IPS-18a (cell line): ENCODE results near the gene HAND1.

Experiments used
- H3K27ac ChIP-seq: one replicate; pipeline ENCODE4 v1.5.1; 2013; ENCODE audit warnings: low read length
- H3K27me3 ChIP-seq: one replicate; pipeline ENCODE4 v1.6.1; 2013; ENCODE audit warnings: mild to moderate bottlenecking, low read length; ENCODE audit not compliant: control insufficient read depth, insufficient read depth
- H3K36me3 ChIP-seq: one replicate; pipeline ENCODE4 v1.6.1; 2013; ENCODE audit warnings: low read depth, low read length; ENCODE audit not compliant: control insufficient read depth
- H3K4me1 ChIP-seq: one replicate; pipeline ENCODE4 v1.6.1; 2013; ENCODE audit warnings: low read depth, low read length; ENCODE audit not compliant: control insufficient read depth
- H3K4me3 ChIP-seq: one replicate; pipeline ENCODE4 v1.5.1; 2013; ENCODE audit warnings: low read length
- H3K9ac ChIP-seq: one replicate; pipeline ENCODE4 v1.6.1; 2013; ENCODE audit warnings: mild to moderate bottlenecking, low read length, moderate library complexity
- H3K9me3 ChIP-seq: one replicate; pipeline ENCODE4 v1.6.1; 2013; ENCODE audit warnings: low read depth, low read length; ENCODE audit not compliant: control insufficient read depth

The HAND1 gene

DNA sequence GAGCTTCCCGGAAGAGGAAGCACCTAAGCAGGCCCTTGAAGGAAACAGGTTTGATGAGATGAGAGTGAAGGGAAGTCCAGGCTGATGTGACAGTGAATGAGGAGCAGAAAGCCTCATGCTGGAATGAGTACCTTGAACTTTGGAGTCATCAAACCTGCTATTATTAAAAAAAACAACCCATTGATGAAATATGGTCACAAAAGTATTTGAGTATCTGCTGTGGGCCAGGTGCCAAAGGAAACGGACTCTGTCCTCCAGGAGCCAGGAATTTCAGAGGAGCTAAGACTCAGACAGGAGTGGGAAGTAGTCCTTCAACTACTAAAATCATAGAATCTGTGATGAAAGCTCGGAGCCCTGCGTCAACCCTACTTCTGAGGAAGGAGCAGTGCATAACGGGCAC, 11.9 kb downstream of the HAND1 start:
- no peaks in the 10 kb centered on the region for H3K36me3 ChIP-seq
- H3K27ac ChIP-seq: no peak overlapping the region
- H3K27me3 ChIP-seq: peaks cover 52% of the 10 kb centered on the region
- H3K9me3 ChIP-seq: no peaks in the 10 kb centered on the region
- no peak overlapping the region for H3K4me3 ChIP-seq
- no peak overlapping the region for H3K9ac ChIP-seq
- H3K4me1 ChIP-seq: peaks cover 4% of the 10 kb centered on the region

GRCh38 chr5:154465169-154465568, 12.9 kb downstream of the HAND1 start:
- Histone ChIP-seq H3K4me1 (peaks cover 4% of the 10 kb centered on the region), H3K36me3 (no peaks in the 10 kb centered on the region), H3K4me3 (no peak overlapping the region), H3K9ac (no peak overlapping the region), H3K27me3 (peaks cover 42% of the 10 kb centered on the region), H3K9me3 (no peaks in the 10 kb centered on the region), H3K27ac (no peak overlapping the region)

DNA sequence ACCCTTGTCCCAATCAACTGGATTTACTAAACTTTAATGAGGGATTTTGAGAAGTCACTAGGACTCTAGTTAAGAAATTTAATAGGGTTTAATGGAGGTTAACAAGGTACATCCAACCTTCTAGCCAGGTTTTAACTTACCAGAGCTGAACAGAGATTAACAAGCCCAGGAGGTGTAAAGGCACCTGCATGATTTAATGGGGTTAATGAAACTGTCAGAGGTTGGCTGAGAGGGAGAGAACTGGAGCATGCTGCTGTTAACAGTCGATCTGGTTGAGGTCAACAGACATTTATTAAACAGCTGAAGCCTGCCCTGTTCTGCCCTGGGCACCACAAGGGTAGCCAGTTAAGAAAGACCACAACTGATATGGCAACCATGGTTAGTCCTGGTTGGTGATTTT, 13.6 kb downstream of the HAND1 start:
- Histone ChIP-seq H3K4me3 (no peak overlapping the region), H3K36me3 (no peaks in the 10 kb centered on the region), H3K9me3 (no peaks in the 10 kb centered on the region), H3K27ac (no peak overlapping the region), H3K4me1 (peaks cover 4% of the 10 kb centered on the region), H3K9ac (no peak overlapping the region), H3K27me3 (peaks cover 35% of the 10 kb centered on the region)

DNA sequence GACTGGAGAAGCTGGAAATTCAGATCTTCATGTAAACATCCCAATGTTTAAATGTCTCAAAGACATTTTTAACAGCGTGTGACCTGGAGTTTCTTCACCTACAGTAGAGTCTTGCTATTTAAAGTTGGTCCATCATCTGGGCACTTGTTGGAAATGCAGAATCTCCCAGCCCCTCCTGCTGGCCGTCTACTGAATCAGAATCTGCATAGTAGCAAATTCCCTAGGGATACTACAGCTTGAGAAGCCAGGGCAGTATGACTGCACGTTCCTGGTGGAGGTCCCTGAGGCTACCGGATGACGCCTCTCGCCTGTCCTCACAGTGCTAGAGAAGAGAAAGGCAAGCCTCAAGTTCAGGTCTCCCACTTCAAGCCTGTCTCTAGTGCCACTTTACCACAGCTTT, 16.5 kb downstream of the HAND1 start:
- Histone ChIP-seq H3K27ac (no peak overlapping the region), H3K36me3 (peaks cover 4% of the 10 kb centered on the region), H3K9ac (no peak overlapping the region), H3K4me3 (no peak overlapping the region), H3K9me3 (no peaks in the 10 kb centered on the region), H3K4me1 (no peaks in the 10 kb centered on the region), H3K27me3 (peaks cover 8% of the 10 kb centered on the region)

DNA sequence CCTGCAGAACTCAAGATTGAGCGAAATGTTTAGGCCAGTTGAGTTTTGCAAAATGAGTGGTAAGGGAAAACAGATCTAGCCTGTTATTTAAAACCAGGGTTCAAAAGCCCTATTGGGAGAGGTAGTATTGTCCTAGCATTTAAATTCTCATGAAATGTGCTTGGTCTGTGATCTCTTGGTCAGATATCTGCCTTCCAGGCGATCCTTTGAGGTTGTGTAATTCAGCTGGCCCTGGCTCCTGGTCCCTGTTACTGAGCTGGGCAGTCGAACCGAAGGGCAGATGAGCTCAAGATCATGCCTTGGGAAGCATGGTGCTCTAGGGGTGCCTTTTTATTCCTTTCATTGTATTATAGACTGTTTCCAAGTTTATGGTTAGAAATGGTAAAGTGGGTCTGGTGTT, 17.9 kb downstream of the HAND1 start:
- Histone ChIP-seq H3K9me3 (no peaks in the 10 kb centered on the region), H3K4me3 (no peak overlapping the region), H3K27ac (no peak overlapping the region), H3K36me3 (peaks cover 16% of the 10 kb centered on the region), H3K27me3 (no peaks in the 10 kb centered on the region), H3K4me1 (no peaks in the 10 kb centered on the region), H3K9ac (no peak overlapping the region)

GRCh38 chr5:154459015-154459414, 19.0 kb downstream of the HAND1 start:
- H3K36me3 ChIP-seq: peaks cover 21% of the 10 kb centered on the region
- H3K27me3 ChIP-seq: no peaks in the 10 kb centered on the region
- no peaks in the 10 kb centered on the region for H3K4me1 ChIP-seq
- no peak overlapping the region for H3K9ac ChIP-seq
- no peak overlapping the region for H3K27ac ChIP-seq
- no peaks in the 10 kb centered on the region for H3K9me3 ChIP-seq
- no peak overlapping the region for H3K4me3 ChIP-seq

- Histone ChIP-seq H3K4me3 (no peak overlapping the region), H3K9ac (no peak overlapping the region), H3K27me3 (no peaks in the 10 kb centered on the region), H3K27ac (no peak overlapping the region), H3K36me3 (peaks cover 34% of the 10 kb centered on the region), H3K4me1 (no peaks in the 10 kb centered on the region), H3K9me3 (no peaks in the 10 kb centered on the region)
Observed at GRCh38 chr5:154456540-154456939, 21.5 kb downstream of the HAND1 start.

DNA sequence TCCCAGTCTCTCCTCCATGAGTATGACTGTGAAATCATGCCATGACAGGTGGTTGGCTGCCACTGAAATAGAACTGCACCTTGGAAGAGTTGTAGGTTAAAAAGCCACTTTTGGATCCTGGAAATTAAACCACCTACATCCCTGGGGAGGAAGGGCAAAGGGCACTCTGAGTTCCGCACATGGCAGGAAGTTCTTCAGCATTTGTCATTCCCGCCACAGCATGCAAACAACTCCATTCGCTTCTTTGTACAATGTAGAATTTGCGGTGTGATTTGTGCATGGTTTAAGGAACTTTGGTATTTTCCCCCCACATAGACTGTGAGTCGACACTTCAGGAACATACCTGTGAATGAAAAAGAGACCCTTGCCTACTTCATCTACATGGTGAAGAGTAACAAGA, 22.4 kb downstream of the HAND1 start:
- H3K36me3 ChIP-seq: peaks cover 36% of the 10 kb centered on the region
- H3K27ac ChIP-seq: no peak overlapping the region
- H3K4me1 ChIP-seq: no peaks in the 10 kb centered on the region
- H3K9me3 ChIP-seq: no peaks in the 10 kb centered on the region
- no peak overlapping the region for H3K9ac ChIP-seq
- H3K4me3 ChIP-seq: no peak overlapping the region
- no peaks in the 10 kb centered on the region for H3K27me3 ChIP-seq

- Histone ChIP-seq H3K9me3 (no peaks in the 10 kb centered on the region), H3K4me3 (no peak overlapping the region), H3K27ac (no peak overlapping the region), H3K27me3 (peaks cover 12% of the 10 kb centered on the region), H3K36me3 (peaks cover 36% of the 10 kb centered on the region), H3K9ac (no peak overlapping the region), H3K4me1 (peaks cover 5% of the 10 kb centered on the region)
Observed at GRCh38 chr5:154451957-154452356, 26.1 kb downstream of the HAND1 start.

- Histone ChIP-seq H3K9me3 (no peaks in the 10 kb centered on the region), H3K36me3 (peaks cover 19% of the 10 kb centered on the region), H3K27me3 (peaks cover 15% of the 10 kb centered on the region), H3K4me1 (peaks cover 5% of the 10 kb centered on the region), H3K4me3 (no peak overlapping the region), H3K9ac (no peak overlapping the region), H3K27ac (no peak overlapping the region)
Observed at GRCh38 chr5:154449786-154450185, 28.2 kb downstream of the HAND1 start.

DNA sequence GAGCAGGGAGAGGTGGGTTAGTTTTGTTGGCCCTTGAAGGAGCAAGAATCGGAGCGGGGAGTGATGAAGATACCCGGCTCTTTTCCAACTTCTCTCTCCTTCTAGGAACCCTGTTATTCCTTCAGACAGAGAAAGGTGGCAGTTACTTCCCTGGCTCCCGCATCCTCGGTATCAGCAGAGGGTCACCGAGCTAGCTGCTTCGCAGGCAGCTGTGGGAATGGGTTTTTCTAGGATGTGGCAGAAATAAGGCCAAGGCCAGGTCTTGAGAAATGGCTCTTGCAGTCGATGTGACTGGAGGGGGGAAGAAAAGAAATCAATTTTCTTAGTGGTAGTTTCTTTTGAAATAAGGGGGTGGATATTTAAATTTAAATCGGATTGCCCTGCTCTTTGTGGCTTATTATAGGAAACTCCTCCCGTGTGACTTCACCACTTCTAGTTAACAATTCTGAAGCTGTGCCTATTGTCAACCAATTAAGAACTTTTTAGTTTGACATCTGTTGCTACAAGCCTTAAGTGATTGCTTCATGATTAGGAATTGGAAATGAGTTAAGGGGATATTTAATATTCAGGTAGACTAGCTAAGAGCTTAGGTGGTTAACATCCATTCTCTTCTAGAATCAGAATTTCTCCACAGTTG, 30.8 kb downstream of the HAND1 start:
- peaks cover 22% of the 10 kb centered on the region for H3K27me3 ChIP-seq
- peak overlapping the region; percentile 99 for H3K4me3 ChIP-seq
- no peak overlapping the region for H3K9ac ChIP-seq
- H3K36me3 ChIP-seq: peaks cover 8% of the 10 kb centered on the region
- H3K9me3 ChIP-seq: no peaks in the 10 kb centered on the region
- H3K4me1 ChIP-seq: peaks cover 5% of the 10 kb centered on the region
- H3K27ac ChIP-seq: no peak overlapping the region

GRCh38 chr5:154446195-154447088, 31.6 kb downstream of the HAND1 start:
- Histone ChIP-seq H3K27ac (no peak overlapping the region), H3K9ac (peak overlapping the region; percentile 23)

More at GRCh38 chr5:154446195-154447088, 31.6 kb downstream of the HAND1 start:
- H3K4me3 ChIP-seq: peak overlapping the region; percentile 99
- H3K9me3 ChIP-seq: no peaks in the 10 kb centered on the region
- peaks cover 5% of the 10 kb centered on the region for H3K4me1 ChIP-seq
- peaks cover 22% of the 10 kb centered on the region for H3K27me3 ChIP-seq
- peaks cover 5% of the 10 kb centered on the region for H3K36me3 ChIP-seq
